Astrocyte (in vitro differentiated cells and primary cell): Measurements from ENCODE around the gene MAGEA11. TPM values are rescaled to one million over a fixed set of nuclear protein-coding genes. Genes with fewer than 3 reads are reported as not detected.

Experiments
- DNase-seq: peaks from one replicate; pipeline ENCODE4 v3.0.0-alpha.2; 2010; ENCODE audit warnings: low read depth
- FAIRE-seq: peaks from 2 replicates; lab custom pipeline; 2011; peaks lifted over from hg19 to GRCh38; lab: Jason Lieb, UNC
- H2AFZ ChIP-seq: 2 replicates; pipeline ENCODE4 v1.6.0; 2012; ENCODE audit warnings: low read depth, low read length, inconsistent platforms
- H3K27ac ChIP-seq: 2 replicates; pipeline ENCODE4 v1.5.1; 2011; ENCODE audit warnings: low read depth, low read length, inconsistent platforms
- H3K27me3 ChIP-seq: 2 replicates; pipeline ENCODE4 v1.6.0; 2011; ENCODE audit warnings: low read length, inconsistent platforms; ENCODE audit not compliant: insufficient read depth
- H3K36me3 ChIP-seq: 2 replicates; pipeline ENCODE4 v1.5.1; 2011; ENCODE audit warnings: low read length, inconsistent platforms; ENCODE audit not compliant: insufficient read depth
- H3K4me1 ChIP-seq: 2 replicates; pipeline ENCODE4 v1.5.1; 2011; ENCODE audit warnings: low read length, inconsistent platforms; ENCODE audit not compliant: insufficient read depth
- H3K4me2 ChIP-seq: 2 replicates; pipeline ENCODE4 v1.6.0; 2012; ENCODE audit warnings: low read length, inconsistent platforms
- H3K4me3 ChIP-seq: 2 replicates; pipeline ENCODE4 v1.5.1; 2011; ENCODE audit warnings: low read depth, mild to moderate bottlenecking, low read length, inconsistent platforms; ENCODE audit not compliant: insufficient read depth
- H3K79me2 ChIP-seq: 2 replicates; pipeline ENCODE4 v1.6.0; 2012; ENCODE audit warnings: mild to moderate bottlenecking, low read length, inconsistent platforms; ENCODE audit not compliant: insufficient read depth
- H3K9ac ChIP-seq: 2 replicates; pipeline ENCODE4 v1.6.0; 2012; ENCODE audit warnings: mild to moderate bottlenecking, low read length, inconsistent platforms
- H3K9me3 ChIP-seq: 2 replicates; pipeline ENCODE4 v1.5.1; 2012; ENCODE audit warnings: low read depth, mild to moderate bottlenecking, low read length, inconsistent platforms; ENCODE audit not compliant: insufficient read depth
- H4K20me1 ChIP-seq: 2 replicates; pipeline ENCODE4 v1.6.0; 2012; ENCODE audit warnings: low read length, inconsistent platforms; ENCODE audit not compliant: insufficient read depth
- H3K27ac Mint-ChIP-seq: one replicate; pipeline ENCODE4 v1.8.0; 2021; ENCODE audit warnings: mild to moderate bottlenecking, mixed read lengths; ENCODE audit not compliant: unreplicated experiment
- H3K27me3 Mint-ChIP-seq: one replicate; pipeline ENCODE4 v1.8.0; 2021; ENCODE audit warnings: low read depth, mixed read lengths; ENCODE audit not compliant: unreplicated experiment
- H3K36me3 Mint-ChIP-seq: one replicate; pipeline ENCODE4 v1.8.0; 2021; ENCODE audit warnings: low read depth, mixed read lengths; ENCODE audit not compliant: unreplicated experiment
- H3K4me1 Mint-ChIP-seq: one replicate; pipeline ENCODE4 v1.8.0; 2021; ENCODE audit warnings: low read depth, mixed read lengths; ENCODE audit not compliant: unreplicated experiment
- H3K4me3 Mint-ChIP-seq: one replicate; pipeline ENCODE4 v1.8.0; 2021; ENCODE audit warnings: mild to moderate bottlenecking, moderate library complexity, mixed read lengths; ENCODE audit not compliant: unreplicated experiment
- H3K9me3 Mint-ChIP-seq: one replicate; pipeline ENCODE4 v1.8.0; 2021; ENCODE audit warnings: mild to moderate bottlenecking, mixed read lengths; ENCODE audit not compliant: unreplicated experiment
- CTCF ChIP-seq: IDR thresholded peaks from 2 replicates; pipeline ENCODE4 v1.5.1; 2011; ENCODE audit warnings: low read depth, mild to moderate bottlenecking, inconsistent platforms, low read length, moderate library complexity; ENCODE audit not compliant: insufficient read depth
- EZH2 ChIP-seq: IDR thresholded peaks from 2 replicates; pipeline ENCODE4 v1.6.1; 2012; ENCODE audit warnings: mild to moderate bottlenecking, low read length, inconsistent platforms; ENCODE audit not compliant: insufficient read depth
- total RNA-seq: library from RNA; stranded (reverse); gene quantifications from 2 replicates; pipeline ENCODE4 v1.2.1, GENCODE V29; 2021

Gene MAGEA11
- total RNA-seq, 1 donor from 2014 or later: not detected

DNA sequence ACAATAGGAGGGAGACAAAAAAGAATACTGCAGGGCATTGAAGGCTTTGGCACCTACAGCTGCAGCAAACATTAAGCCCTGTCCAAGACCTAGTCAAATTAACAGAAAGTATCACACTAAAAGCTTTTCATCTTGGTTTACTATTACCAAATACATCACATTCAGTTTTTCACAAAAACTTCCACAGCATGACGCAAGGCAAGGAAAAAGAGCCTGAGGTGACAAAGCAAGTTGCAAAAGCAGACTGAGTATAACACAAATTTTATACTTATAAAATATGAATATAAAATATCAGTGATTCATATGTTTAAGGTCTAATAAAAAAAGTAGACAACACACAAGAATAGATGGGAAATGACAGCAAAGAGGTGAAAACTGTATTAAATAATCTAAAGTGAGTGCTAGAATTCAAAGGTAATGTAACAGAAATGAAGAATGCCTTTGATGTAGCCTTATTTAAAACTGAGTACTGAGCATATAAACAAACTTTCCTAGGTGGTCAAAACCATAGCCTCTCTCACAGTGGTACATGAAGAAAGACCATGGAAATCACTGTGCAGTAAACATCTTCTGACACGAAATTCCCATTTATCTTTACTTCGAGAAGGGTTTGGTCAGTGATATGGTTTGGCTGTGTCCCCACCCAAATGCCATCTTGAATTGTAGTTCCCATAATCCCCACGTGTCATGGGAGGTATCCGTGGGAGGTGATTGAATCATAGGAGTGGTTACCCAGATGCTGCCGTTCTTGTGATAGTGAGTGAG, 27.7 kb upstream of the MAGEA11 start:
- no peak overlapping the region for H3K27ac ChIP-seq
- H3K27me3 ChIP-seq: no peaks in the 10 kb centered on the region
- H3K9ac ChIP-seq: no peak overlapping the region
- Mint-ChIP-seq H3K27ac (no peak overlapping the region), H3K27me3 (no peaks in the 10 kb centered on the region), H3K9me3 (no peaks in the 10 kb centered on the region), H3K4me1 (peaks cover 6% of the 10 kb centered on the region), H3K36me3 (no peaks in the 10 kb centered on the region), H3K4me3 (no peak overlapping the region)
- H3K4me2 ChIP-seq: no peak overlapping the region
- TF ChIP-seq EZH2 (no peak), CTCF (no peak)
- FAIRE-seq: no peak
- no peaks in the 10 kb centered on the region for H3K9me3 ChIP-seq
- H2AFZ ChIP-seq: no peak overlapping the region
- DNase-seq: no peak
- no peak overlapping the region for H3K4me3 ChIP-seq
- no peaks in the 10 kb centered on the region for H3K4me1 ChIP-seq
- no peaks in the 10 kb centered on the region for H4K20me1 ChIP-seq
- H3K36me3 ChIP-seq: no peaks in the 10 kb centered on the region
- no peaks in the 10 kb centered on the region for H3K79me2 ChIP-seq

GRCh38 chrX:149687991-149688390, 23.9 kb upstream of the MAGEA11 start:
- Histone ChIP-seq H3K4me1 (no peaks in the 10 kb centered on the region), H4K20me1 (no peaks in the 10 kb centered on the region), H3K4me3 (no peak overlapping the region), H3K79me2 (no peaks in the 10 kb centered on the region), H3K9ac (no peak overlapping the region), H3K27ac (no peak overlapping the region), H2AFZ (no peak overlapping the region), H3K4me2 (no peak overlapping the region), H3K36me3 (no peaks in the 10 kb centered on the region), H3K27me3 (no peaks in the 10 kb centered on the region), H3K9me3 (no peaks in the 10 kb centered on the region)
- Mint-ChIP-seq H3K36me3 (no peaks in the 10 kb centered on the region), H3K4me3 (no peak overlapping the region), H3K4me1 (peaks cover 6% of the 10 kb centered on the region), H3K27ac (no peak overlapping the region), H3K27me3 (no peaks in the 10 kb centered on the region), H3K9me3 (peaks cover 5% of the 10 kb centered on the region)
- no peak for FAIRE-seq
- DNase-seq: no peak
- no peak for TF ChIP-seq EZH2
- TF ChIP-seq CTCF: no peak

DNA sequence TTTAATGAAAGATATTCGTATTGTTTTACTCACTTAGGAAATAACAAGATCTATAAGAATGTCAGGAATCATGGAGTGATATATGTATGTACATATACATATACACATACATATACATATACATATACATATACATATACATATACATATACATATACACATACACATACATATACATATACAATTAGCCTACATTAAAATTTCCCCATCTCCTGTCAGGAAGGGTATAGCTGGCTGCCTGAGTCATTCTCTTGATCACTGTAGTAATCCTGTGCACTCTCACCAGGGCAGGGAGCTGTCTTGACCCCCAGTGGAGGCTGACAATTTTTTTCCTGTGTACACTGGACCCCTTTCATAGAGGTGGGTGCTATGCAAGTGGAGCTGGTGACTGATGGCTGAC, 23.3 kb upstream of the MAGEA11 start:
- H3K27me3 Mint-ChIP-seq: no peaks in the 10 kb centered on the region
- H3K36me3 Mint-ChIP-seq: no peaks in the 10 kb centered on the region
- peaks cover 5% of the 10 kb centered on the region for H3K9me3 Mint-ChIP-seq
- Histone ChIP-seq H3K4me1 (no peaks in the 10 kb centered on the region), H3K27ac (no peak overlapping the region), H3K4me3 (no peak overlapping the region), H2AFZ (no peak overlapping the region), H3K27me3 (no peaks in the 10 kb centered on the region), H3K36me3 (no peaks in the 10 kb centered on the region), H3K4me2 (no peak overlapping the region), H3K9me3 (no peaks in the 10 kb centered on the region), H3K79me2 (no peaks in the 10 kb centered on the region), H3K9ac (no peak overlapping the region), H4K20me1 (no peaks in the 10 kb centered on the region)
- H3K4me3 Mint-ChIP-seq: no peak overlapping the region
- FAIRE-seq (no peak), DNase-seq (no peak)
- peaks cover 2% of the 10 kb centered on the region for H3K4me1 Mint-ChIP-seq
- no peak overlapping the region for H3K27ac Mint-ChIP-seq
- TF ChIP-seq EZH2: no peak
- no peak for TF ChIP-seq CTCF
